Natural killer cell treated with Interleukin-12 subunit alpha and Interleukin-12 subunit beta and Interleukin-15 and Interleukin-18, amount 100 ng/mL, for 72 hours (primary cell): ENCODE measurements around the gene BCCIP. TPM values are rescaled to one million over a fixed set of nuclear protein-coding genes. Genes with fewer than 3 reads are reported as not detected.

Source experiments
- ATAC-seq, 2 donors: fragments of 150-1000 bp; cut with Tn5 transposase in 1 of 2; sonication (Bioruptor Pico), chemical (Tn5 transposase) in 1 of 2; 2 replicates each; pipeline ENCODE4 v1.10.0; 2021
- DNase-seq: peaks from one replicate; pipeline ENCODE4 v3.0.0; 2022; ENCODE audit warnings: low spot score
- H3K27ac Mint-ChIP-seq, 2 donors: 1 replicate in 1 of 2; 2 replicates in 1 of 2; pipeline ENCODE4 v1.8.0; 2022; ENCODE audit warnings: mixed read lengths in 2 of 2, mild to moderate bottlenecking in 1 of 2, moderate library complexity in 1 of 2
- H3K27me3 Mint-ChIP-seq, 2 donors: 1 replicate in 1 of 2; 2 replicates in 1 of 2; pipeline ENCODE4 v1.8.0; 2022; ENCODE audit warnings: mixed read lengths in 2 of 2
- H3K36me3 Mint-ChIP-seq: one replicate; pipeline ENCODE4 v1.8.0; 2022; ENCODE audit warnings: mixed read lengths
- H3K4me1 Mint-ChIP-seq, 2 donors: 1 replicate in 1 of 2; 2 replicates in 1 of 2; pipeline ENCODE4 v1.8.0; 2022; ENCODE audit warnings: low read depth in 2 of 2, mixed read lengths in 2 of 2, mild to moderate bottlenecking in 1 of 2
- H3K4me3 Mint-ChIP-seq: one replicate; pipeline ENCODE4 v1.8.0; 2022; ENCODE audit warnings: mixed read lengths
- H3K9me3 Mint-ChIP-seq: 2 replicates; pipeline ENCODE4 v1.8.0; 2022; ENCODE audit warnings: mixed read lengths
- total RNA-seq, 2 donors: library from RNA; stranded (reverse); gene quantifications; one replicate each; pipeline ENCODE4 v1.2.3, GENCODE V29; 2022

Gene BCCIP
- total RNA-seq, 2 donors from 2014 or later, result 68.5 to 83.3 TPM

- H3K4me3 Mint-ChIP-seq, result no peak overlapping the region
- ATAC-seq (no peak), DNase-seq (no peak)
- H3K9me3 Mint-ChIP-seq, result no peaks in the 10 kb centered on the region
- H3K4me1 Mint-ChIP-seq, result no peaks in the 10 kb centered on the region
- H3K27ac Mint-ChIP-seq, result no peak overlapping the region
- H3K27me3 Mint-ChIP-seq, result no peaks in the 10 kb centered on the region
- H3K36me3 Mint-ChIP-seq, result no peaks in the 10 kb centered on the region
Observed at GRCh38 chr10:125868372-125868975, 45.1 kb downstream of the BCCIP start.

- H3K36me3 Mint-ChIP-seq, result peaks cover 4% of the 10 kb centered on the region
- H3K27ac Mint-ChIP-seq, result no peak overlapping the region
- no peak overlapping the region for H3K4me3 Mint-ChIP-seq
- H3K4me1 Mint-ChIP-seq, result no peaks in the 10 kb centered on the region
- ATAC-seq (no peak), DNase-seq (no peak)
- H3K27me3 Mint-ChIP-seq, result no peaks in the 10 kb centered on the region
- no peaks in the 10 kb centered on the region for H3K9me3 Mint-ChIP-seq
Observed at GRCh38 chr10:125871338-125871737, 48.0 kb downstream of the BCCIP start.

GRCh38 chr10:125878957-125879835, 55.9 kb downstream of the BCCIP start:
- Mint-ChIP-seq H3K4me3 (no peak overlapping the region), H3K27ac (no peak overlapping the region), H3K27me3 (no peaks in the 10 kb centered on the region), H3K9me3 (no peaks in the 10 kb centered on the region), H3K4me1 (peaks cover 0 to 3% of the 10 kb centered on the region in 2 donors), H3K36me3 (peaks cover 16% of the 10 kb centered on the region)
- ATAC-seq (no peak), DNase-seq (no peak)

DNA sequence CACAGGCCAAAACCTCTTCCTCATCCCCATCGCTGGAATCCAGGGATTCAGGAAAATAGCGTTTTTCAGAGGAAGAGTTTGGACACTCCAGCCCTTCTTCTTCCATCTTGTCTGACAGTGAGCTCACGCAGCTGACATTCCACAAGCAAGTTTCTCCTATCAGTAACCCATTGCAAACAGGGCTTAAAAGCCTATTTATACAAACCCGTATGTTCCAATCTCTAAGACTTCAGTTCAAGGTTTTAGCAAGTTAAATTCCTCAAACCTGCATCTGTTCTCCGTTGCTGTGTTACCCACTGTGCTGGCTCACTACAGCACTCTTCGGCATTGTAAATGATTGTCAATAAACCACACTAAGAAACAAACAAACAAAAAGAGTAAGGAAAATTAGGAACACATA, 57.4 kb downstream of the BCCIP start:
- H3K9me3 Mint-ChIP-seq, result no peaks in the 10 kb centered on the region
- no peak overlapping the region for H3K27ac Mint-ChIP-seq
- H3K4me3 Mint-ChIP-seq, result no peak overlapping the region
- peaks cover 16% of the 10 kb centered on the region for H3K36me3 Mint-ChIP-seq
- H3K4me1 Mint-ChIP-seq, result peaks cover 0 to 3% of the 10 kb centered on the region in 2 donors
- H3K27me3 Mint-ChIP-seq, result no peaks in the 10 kb centered on the region
- no peak for ATAC-seq
- no peak for DNase-seq

DNA sequence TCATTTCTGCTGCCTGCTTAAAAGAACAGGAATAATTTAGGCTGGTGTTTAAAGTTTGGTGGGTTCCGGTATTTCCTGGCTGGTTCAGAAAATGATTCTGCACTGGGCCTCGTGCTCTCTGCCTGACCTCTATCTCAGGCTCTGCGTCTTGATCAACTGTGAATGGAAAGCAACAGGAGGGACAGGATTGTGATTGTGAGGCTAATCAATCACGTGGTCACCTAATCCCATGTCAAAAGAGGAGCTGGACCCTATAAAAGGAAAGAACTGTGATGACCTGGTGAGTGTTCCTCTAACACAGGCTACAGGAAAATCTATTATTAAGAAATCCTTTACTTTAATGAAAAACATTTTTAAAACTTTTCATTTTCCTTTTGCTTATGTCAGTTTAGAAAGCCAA, 57.8 kb downstream of the BCCIP start, which contains the start of gene DHX32:
Gene DHX32, minus strand, starts transcription at position 101 of the 400 bp plus-strand sequence. CDS start 468 bp downstream, outside the sequence.
- Mint-ChIP-seq H3K4me3 (no peak within 1 kb of the TSS), H3K36me3 (peaks cover 14% of the 10 kb centered on the region), H3K27me3 (no peaks in the 10 kb centered on the region), H3K27ac (no peak within 1 kb of the TSS), H3K9me3 (no peaks in the 10 kb centered on the region), H3K4me1 (peaks cover 0 to 3% of the 10 kb centered on the region in 2 donors)
- DNase-seq (no peak), ATAC-seq (no peak)

DNA sequence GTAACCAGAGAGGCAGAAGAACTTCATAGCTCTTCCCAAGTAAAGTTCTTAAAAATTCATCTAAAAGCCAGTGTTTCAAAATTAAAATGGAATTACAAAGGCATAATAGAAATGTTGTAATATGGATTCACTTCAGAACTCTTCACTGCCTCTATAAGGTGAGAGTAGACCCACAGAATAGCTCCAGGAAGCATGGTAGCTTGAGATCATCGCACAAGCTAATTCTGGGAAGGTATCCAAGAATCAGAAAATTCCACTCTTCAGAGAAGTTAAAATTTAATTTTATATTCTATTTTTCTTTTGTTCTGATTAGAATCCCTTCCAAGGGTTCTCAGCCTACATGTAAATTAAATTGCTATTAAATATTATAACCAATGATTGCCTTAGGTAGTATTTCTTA, 59.2 kb downstream of the BCCIP start:
- Mint-ChIP-seq H3K36me3 (peaks cover 10% of the 10 kb centered on the region), H3K27me3 (no peaks in the 10 kb centered on the region), H3K4me1 (peaks cover 0 to 3% of the 10 kb centered on the region in 2 donors), H3K9me3 (no peaks in the 10 kb centered on the region), H3K4me3 (no peak overlapping the region), H3K27ac (no peak overlapping the region)
- ATAC-seq (no peak), DNase-seq (no peak)

DNA sequence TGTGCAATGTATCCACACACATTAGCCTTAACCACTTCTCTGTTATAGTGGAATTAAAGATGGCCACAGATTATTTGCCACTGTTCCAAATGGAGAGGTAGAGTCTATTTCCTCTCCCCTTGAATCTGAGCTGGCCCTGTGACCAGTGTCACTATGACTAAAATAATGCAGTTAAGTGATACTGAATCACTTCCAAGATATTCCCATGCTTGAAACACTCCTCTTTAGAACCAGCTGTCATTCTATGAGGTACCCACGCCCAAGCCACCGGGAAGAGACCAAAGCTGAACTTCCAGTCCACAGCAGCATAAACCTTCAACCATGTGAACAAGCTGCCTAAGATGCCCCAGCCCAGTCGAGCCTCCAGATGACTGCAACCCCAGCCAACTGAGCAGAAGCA, 59.9 kb downstream of the BCCIP start:
- DNase-seq, result no peak

More for the DNA sequence above, 59.9 kb downstream of the BCCIP start:
- Mint-ChIP-seq H3K27ac (no peak overlapping the region), H3K4me3 (no peak overlapping the region), H3K9me3 (no peaks in the 10 kb centered on the region), H3K36me3 (peaks cover 10% of the 10 kb centered on the region), H3K27me3 (no peaks in the 10 kb centered on the region), H3K4me1 (peaks cover 0 to 3% of the 10 kb centered on the region in 2 donors)
- ATAC-seq, result no peak

Other genes starting within 250 kb of the BCCIP start
- gene TEX36, start 140.4 kb upstream of the BCCIP start, total RNA-seq, result not detected
- 10 to 100 TPM; 29.4 to 53.5 TPM for gene EDRF1, start 103.8 kb upstream of the BCCIP start, total RNA-seq
- under 1 TPM in 1 of 2 donors, not detected in 1; 0.14 TPM for gene MMP21, start 47.7 kb upstream of the BCCIP start, total RNA-seq
- 10 to 100 TPM; 45.7 to 51.4 TPM for gene UROS, start 288 bp upstream of the BCCIP start, total RNA-seq
- 10 to 100 TPM; 25.8 to 28.8 TPM for gene DHX32, start 57.7 kb downstream of the BCCIP start, total RNA-seq
- not detected for gene FANK1, start 73.0 kb downstream of the BCCIP start, total RNA-seq